A549 (cell line): ENCODE data around the gene ZNF483.

ENCODE experiments used
- FOSL2 ChIP-seq, 2 experiments: fragments of 450-650 bp in 1 of 2; fragments of >200 bp in 1 of 2; sonication (Bioruptor Twin) in 1 of 2; formaldehyde crosslinking; IDR thresholded peaks; 2 replicates each; pipeline versions ENCODE4 v1.5.0 to v1.6.1; 2016 to 2020; ENCODE audit warnings: mild to moderate bottlenecking in 1 of 2, moderate library complexity in 1 of 2
- JUN ChIP-seq, 2 experiments: fragments of >200 bp; sonication (Bioruptor Twin); formaldehyde crosslinking; IDR thresholded peaks; 2 replicates in 1 of 2; 3 replicates in 1 of 2; pipeline ENCODE4 v1.6.1; 2016 to 2017
- MYC ChIP-seq: IDR thresholded peaks from 2 replicates; pipeline ENCODE4 v1.6.1; 2012; ENCODE audit warnings: mild to moderate bottlenecking, inconsistent platforms, low read length, improper control_type of control experiment, borderline replicate concordance
- POLR2A ChIP-seq: IDR thresholded peaks from 2 replicates; pipeline ENCODE4 v1.6.1; 2012; ENCODE audit warnings: mild to moderate bottlenecking, low read length
- RARB ChIP-seq: fragments of 250-450 bp; sonication (Bioruptor Pico); IDR thresholded peaks from 2 replicates; pipeline ENCODE4 v1.8.0; 2021; ENCODE audit warnings: mild to moderate bottlenecking, moderate library complexity
- ZFP36 ChIP-seq: fragments of 450-650 bp; IDR thresholded peaks from 2 replicates; pipeline ENCODE4 v1.6.1; 2014; ENCODE audit warnings: borderline replicate concordance; ENCODE audit not compliant: partially characterized antibody
- TF ChIP-seq, protein P1 (sequence below): fragments of >200 bp; sonication (Bioruptor Twin); formaldehyde crosslinking; IDR thresholded peaks from 3 replicates; pipeline ENCODE4 v1.5.1; 2016
- TF ChIP-seq, protein P2 (sequence below): fragments of 250-450 bp; sonication (Bioruptor Pico); IDR thresholded peaks from 2 replicates; pipeline ENCODE4 v1.5.0; 2021; ENCODE audit warnings: mild to moderate bottlenecking, moderate library complexity, borderline replicate concordance
- TF ChIP-seq, protein P3 (sequence below): fragments of 200-600 bp; sonication (generic); IDR thresholded peaks from 2 replicates; pipeline ENCODE4 v1.6.1; 2016; ENCODE audit warnings: antibody characterized with exemption, mild to moderate bottlenecking, moderate library complexity

DNA sequence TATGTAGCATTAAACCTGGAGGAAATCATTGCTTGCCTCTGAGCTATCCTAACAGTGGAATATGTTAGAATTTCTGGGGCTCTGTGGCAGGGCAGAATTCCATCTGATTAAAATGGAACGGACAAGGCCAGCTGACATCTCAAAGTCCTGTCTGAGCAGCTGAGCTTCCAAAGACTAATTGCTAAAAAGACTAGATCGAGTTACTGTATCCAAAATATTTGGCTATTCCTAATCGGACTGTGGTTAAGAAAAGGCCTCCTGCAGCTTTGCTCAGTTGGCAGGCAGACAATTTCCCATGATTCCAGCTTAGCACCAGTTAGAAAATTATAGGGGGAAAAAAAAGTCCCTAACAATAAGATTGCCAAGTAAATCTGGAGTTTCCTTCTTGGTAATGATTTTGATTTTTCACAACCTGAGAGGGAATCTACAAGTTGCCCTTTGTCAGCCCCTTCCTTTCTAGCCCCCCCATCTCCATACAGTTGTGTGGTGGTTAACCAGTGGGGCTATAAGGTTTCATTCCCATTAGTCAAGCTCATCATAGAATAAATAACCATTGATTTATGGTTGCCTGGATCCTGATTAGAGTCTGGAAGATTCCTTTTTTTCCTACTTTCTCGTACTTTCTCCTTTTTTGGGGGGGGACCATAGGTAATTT lies 48.1 kb downstream of the ZNF483 start:
- TF ChIP-seq, protein P1, sequence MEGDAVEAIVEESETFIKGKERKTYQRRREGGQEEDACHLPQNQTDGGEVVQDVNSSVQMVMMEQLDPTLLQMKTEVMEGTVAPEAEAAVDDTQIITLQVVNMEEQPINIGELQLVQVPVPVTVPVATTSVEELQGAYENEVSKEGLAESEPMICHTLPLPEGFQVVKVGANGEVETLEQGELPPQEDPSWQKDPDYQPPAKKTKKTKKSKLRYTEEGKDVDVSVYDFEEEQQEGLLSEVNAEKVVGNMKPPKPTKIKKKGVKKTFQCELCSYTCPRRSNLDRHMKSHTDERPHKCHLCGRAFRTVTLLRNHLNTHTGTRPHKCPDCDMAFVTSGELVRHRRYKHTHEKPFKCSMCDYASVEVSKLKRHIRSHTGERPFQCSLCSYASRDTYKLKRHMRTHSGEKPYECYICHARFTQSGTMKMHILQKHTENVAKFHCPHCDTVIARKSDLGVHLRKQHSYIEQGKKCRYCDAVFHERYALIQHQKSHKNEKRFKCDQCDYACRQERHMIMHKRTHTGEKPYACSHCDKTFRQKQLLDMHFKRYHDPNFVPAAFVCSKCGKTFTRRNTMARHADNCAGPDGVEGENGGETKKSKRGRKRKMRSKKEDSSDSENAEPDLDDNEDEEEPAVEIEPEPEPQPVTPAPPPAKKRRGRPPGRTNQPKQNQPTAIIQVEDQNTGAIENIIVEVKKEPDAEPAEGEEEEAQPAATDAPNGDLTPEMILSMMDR: no peak
- TF ChIP-seq RARB (CRISPR knock-in tag) (no peak), POLR2A (no peak), MYC (no peak), ZFP36 (no peak), FOSL2 (IDR thresholded peaks at IDR 0.05) (no peak), FOSL2 (CRISPR knock-in tag; IDR thresholded peaks at IDR 0.05) (no peak), JUN (IDR thresholded peaks at IDR 0.05) (no peak)
- TF ChIP-seq, protein P2, sequence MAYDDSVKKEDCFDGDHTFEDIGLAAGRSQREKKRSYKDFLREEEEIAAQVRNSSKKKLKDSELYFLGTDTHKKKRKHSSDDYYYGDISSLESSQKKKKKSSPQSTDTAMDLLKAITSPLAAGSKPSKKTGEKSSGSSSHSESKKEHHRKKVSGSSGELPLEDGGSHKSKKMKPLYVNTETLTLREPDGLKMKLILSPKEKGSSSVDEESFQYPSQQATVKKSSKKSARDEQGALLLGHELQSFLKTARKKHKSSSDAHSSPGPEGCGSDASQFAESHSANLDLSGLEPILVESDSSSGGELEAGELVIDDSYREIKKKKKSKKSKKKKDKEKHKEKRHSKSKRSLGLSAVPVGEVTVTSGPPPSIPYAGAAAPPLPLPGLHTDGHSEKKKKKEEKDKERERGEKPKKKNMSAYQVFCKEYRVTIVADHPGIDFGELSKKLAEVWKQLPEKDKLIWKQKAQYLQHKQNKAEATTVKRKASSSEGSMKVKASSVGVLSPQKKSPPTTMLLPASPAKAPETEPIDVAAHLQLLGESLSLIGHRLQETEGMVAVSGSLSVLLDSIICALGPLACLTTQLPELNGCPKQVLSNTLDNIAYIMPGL (CRISPR knock-in tag): no peak
- TF ChIP-seq, protein P3, sequence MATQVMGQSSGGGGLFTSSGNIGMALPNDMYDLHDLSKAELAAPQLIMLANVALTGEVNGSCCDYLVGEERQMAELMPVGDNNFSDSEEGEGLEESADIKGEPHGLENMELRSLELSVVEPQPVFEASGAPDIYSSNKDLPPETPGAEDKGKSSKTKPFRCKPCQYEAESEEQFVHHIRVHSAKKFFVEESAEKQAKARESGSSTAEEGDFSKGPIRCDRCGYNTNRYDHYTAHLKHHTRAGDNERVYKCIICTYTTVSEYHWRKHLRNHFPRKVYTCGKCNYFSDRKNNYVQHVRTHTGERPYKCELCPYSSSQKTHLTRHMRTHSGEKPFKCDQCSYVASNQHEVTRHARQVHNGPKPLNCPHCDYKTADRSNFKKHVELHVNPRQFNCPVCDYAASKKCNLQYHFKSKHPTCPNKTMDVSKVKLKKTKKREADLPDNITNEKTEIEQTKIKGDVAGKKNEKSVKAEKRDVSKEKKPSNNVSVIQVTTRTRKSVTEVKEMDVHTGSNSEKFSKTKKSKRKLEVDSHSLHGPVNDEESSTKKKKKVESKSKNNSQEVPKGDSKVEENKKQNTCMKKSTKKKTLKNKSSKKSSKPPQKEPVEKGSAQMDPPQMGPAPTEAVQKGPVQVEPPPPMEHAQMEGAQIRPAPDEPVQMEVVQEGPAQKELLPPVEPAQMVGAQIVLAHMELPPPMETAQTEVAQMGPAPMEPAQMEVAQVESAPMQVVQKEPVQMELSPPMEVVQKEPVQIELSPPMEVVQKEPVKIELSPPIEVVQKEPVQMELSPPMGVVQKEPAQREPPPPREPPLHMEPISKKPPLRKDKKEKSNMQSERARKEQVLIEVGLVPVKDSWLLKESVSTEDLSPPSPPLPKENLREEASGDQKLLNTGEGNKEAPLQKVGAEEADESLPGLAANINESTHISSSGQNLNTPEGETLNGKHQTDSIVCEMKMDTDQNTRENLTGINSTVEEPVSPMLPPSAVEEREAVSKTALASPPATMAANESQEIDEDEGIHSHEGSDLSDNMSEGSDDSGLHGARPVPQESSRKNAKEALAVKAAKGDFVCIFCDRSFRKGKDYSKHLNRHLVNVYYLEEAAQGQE: no peak
